Kidney (tissue), 14 donors: ENCODE results near the gene DCAF11. TPM values are rescaled to one million over a fixed set of nuclear protein-coding genes. Genes with fewer than 3 reads are reported as not detected.

Experiments used
- DNase-seq, 5 donors: peaks; one replicate each; pipeline ENCODE4 v3.0.0-alpha.2; 2013 to 2020
- FAIRE-seq: peaks from 2 replicates; lab custom pipeline; 2012; peaks lifted over from hg19 to GRCh38; lab: Jason Lieb, UNC
- H3K27ac ChIP-seq, 2 donors: one replicate each; pipeline ENCODE4 v1.7.0; 2013; ENCODE audit warnings: low read depth in 2 of 2, low read length in 2 of 2, inconsistent platforms in 1 of 2
- H3K27me3 ChIP-seq: one replicate; pipeline ENCODE4 v1.7.1; 2013; ENCODE audit warnings: low read length, inconsistent platforms; ENCODE audit not compliant: control insufficient read depth, insufficient read depth
- H3K36me3 ChIP-seq, 3 donors: one replicate each; pipeline versions ENCODE4 v1.7.0 to v1.7.1; 2013; ENCODE audit warnings: low read length in 3 of 3, control low read depth in 1 of 3, inconsistent platforms in 1 of 3; ENCODE audit not compliant: insufficient read depth in 3 of 3, control insufficient read depth in 2 of 3
- H3K4me1 ChIP-seq, 3 donors: one replicate each; pipeline versions ENCODE4 v1.7.0 to v1.7.1; 2013; ENCODE audit warnings: low read length in 3 of 3, inconsistent platforms in 1 of 3, low read depth in 1 of 3; ENCODE audit not compliant: control insufficient read depth in 2 of 3, insufficient read depth in 2 of 3
- H3K4me3 ChIP-seq, 3 donors: one replicate each; pipeline versions ENCODE4 v1.7.0 to v1.8.1; 2013; ENCODE audit warnings: low read length in 3 of 3, control low read depth in 1 of 3, inconsistent platforms in 1 of 3
- H3K9ac ChIP-seq, 3 donors: one replicate each; pipeline versions ENCODE4 v1.7.0 to v1.7.1; 2013; ENCODE audit warnings: low read length in 3 of 3, control low read depth in 1 of 3, inconsistent platforms in 1 of 3
- H3K9me3 ChIP-seq, 3 donors: one replicate each; pipeline versions ENCODE4 v1.7.0 to v1.7.1; 2013; ENCODE audit warnings: low read length in 3 of 3, control low read depth in 1 of 3, inconsistent platforms in 1 of 3; ENCODE audit not compliant: control insufficient read depth in 2 of 3, insufficient read depth in 1 of 3
- intact Hi-C: fragments of 100-400 bp; cut with DNase I; formaldehyde crosslinking; loops from one replicate; pipeline ENCODE4 v1.11.1; 2022
- polyA plus RNA-seq: library from polyadenylated mRNA; stranded (reverse); fragments of 350-450 nt; fragmentation: Illumina TruSeq; extraction: RNeasy Lipid Tissue Mini Kit (QIAGEN cat#74804); gene quantifications from one replicate; pipeline ENCODE4 v1.2.3, GENCODE V29; 2014; ENCODE audit warnings: low read depth, low replicate concordance; ENCODE audit not compliant: insufficient read depth
- total RNA-seq: library from RNA; stranded (reverse); fragmentation: NEBNext Ultra II Directional; extraction: Animal tissue kit (Norgen Biotek cat#: 25700); gene quantifications from one replicate; pipeline ENCODE4 v1.2.1, GENCODE V29; 2021
- TF ChIP-seq, protein P1 (sequence below): IDR thresholded peaks from 3 replicates; pipeline ENCODE4 v1.5.1; 2012; ENCODE audit warnings: mild to moderate bottlenecking, moderate library complexity, borderline replicate concordance; ENCODE audit not compliant: insufficient read depth; ENCODE audit errors: extremely low read depth
- donor health status: control.
- donor health status: control.
- donor health status: control.
- donor health status: control.
- donor health status: control.
- donor health status: DM: yes; HTN: yes; CAD: no.
- donor health status: Normal renal cell carcinoma (clear cell type).

DCAF11 gene
- total and polyA plus RNA-seq, 2 donors from 2014 or later: 69.4 to 81.1 TPM

DNA sequence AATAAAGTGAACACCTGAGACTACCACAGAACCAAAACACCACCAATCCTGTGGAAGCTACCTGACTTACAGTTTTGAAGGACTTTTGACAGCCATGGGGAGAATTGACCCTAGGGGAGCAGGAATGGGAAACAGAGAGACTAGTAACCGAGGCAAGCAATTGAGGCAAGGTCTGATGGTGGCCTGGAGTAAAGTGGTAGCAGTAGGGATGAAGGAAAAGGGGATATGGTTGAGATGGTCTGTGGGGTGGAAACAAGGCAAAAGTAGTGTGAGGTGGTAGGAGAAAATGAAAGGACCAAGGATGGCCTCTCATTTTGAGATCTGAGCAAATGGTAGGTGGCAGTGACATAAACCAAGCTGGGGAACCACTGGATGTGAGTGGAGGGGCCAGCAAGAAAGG, 42.3 kb downstream of the DCAF11 start:
- FAIRE-seq (no peak), DNase-seq (no peak)
- Histone ChIP-seq H3K9ac (no peak overlapping the region), H3K4me1 (peaks cover 0 to 7% (median 7%) of the 10 kb centered on the region in 3 donors), H3K27ac (no peak overlapping the region), H3K27me3 (no peaks in the 10 kb centered on the region), H3K36me3 (peaks cover 6 to 49% (median 37%) of the 10 kb centered on the region in 3 donors), H3K9me3 (no peaks in the 10 kb centered on the region), H3K4me3 (no peak overlapping the region)
- TF ChIP-seq, protein P1, sequence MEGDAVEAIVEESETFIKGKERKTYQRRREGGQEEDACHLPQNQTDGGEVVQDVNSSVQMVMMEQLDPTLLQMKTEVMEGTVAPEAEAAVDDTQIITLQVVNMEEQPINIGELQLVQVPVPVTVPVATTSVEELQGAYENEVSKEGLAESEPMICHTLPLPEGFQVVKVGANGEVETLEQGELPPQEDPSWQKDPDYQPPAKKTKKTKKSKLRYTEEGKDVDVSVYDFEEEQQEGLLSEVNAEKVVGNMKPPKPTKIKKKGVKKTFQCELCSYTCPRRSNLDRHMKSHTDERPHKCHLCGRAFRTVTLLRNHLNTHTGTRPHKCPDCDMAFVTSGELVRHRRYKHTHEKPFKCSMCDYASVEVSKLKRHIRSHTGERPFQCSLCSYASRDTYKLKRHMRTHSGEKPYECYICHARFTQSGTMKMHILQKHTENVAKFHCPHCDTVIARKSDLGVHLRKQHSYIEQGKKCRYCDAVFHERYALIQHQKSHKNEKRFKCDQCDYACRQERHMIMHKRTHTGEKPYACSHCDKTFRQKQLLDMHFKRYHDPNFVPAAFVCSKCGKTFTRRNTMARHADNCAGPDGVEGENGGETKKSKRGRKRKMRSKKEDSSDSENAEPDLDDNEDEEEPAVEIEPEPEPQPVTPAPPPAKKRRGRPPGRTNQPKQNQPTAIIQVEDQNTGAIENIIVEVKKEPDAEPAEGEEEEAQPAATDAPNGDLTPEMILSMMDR: no peak
- intact Hi-C loops: no loop called here

DNA sequence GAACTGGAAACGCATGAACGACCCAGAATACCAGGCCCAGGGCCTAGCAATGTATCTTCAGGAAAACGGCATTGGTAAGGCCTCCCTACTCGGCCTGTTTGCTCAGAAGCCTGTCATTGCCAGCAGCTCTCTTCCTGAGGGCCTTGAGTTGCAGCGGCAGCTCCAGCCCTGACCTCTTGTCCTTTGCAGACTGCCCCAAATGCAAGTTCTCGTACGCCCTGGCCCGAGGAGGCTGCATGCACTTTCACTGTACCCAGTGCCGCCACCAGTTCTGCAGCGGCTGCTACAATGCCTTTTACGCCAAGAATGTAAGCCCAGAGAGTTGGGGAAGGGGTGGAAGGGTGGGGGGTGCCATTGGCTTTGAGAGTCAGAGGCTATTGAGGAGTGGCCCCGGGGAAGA, 42.8 kb downstream of the DCAF11 start:
- Histone ChIP-seq H3K9ac (no peak overlapping the region), H3K36me3 (peaks cover 6 to 47% (median 35%) of the 10 kb centered on the region in 3 donors), H3K9me3 (no peaks in the 10 kb centered on the region), H3K27me3 (no peaks in the 10 kb centered on the region), H3K27ac (no peak overlapping the region), H3K4me1 (peaks cover 0 to 11% (median 11%) of the 10 kb centered on the region in 3 donors), H3K4me3 (no peak overlapping the region)
- DNase-seq (no peak), FAIRE-seq (no peak)
- intact Hi-C loops: no loop called here
- TF ChIP-seq, protein P1: no peak

DNA sequence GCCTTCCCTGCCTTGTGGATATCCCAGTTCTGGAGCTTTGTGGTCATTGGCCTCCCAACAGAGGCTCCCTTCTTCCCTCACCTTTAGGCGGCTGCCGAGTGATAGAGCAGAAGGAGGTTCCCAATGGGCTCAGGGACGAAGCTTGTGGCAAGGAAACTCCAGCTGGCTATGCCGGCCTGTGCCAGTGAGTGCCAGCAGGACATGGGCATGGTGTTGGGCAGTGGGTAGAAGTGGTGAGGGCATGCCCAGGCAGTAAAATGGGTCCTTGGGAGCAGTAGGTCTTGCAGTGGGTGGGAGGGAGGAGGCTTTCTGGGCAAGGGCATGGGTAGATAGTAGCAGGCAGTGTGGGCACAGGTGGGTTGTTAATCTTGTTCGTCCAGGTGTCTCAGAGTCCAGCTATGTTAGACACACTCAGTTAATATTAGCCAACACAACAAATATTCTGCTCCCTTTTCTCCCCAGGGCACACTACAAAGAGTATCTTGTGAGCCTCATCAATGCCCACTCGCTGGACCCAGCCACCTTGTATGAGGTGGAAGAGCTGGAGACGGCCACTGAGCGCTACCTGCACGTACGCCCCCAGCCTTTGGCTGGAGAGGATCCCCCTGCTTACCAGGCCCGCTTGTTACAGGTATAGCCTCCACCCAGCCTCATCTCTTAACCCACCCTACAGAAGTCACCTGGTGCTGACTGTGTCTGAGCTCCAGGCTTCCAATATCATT, 45.4 kb downstream of the DCAF11 start:
- no peak overlapping the region for H3K9ac ChIP-seq
- peaks cover 0 to 20% (median 11%) of the 10 kb centered on the region in 3 donors for H3K4me1 ChIP-seq
- H3K27me3 ChIP-seq: no peaks in the 10 kb centered on the region
- FAIRE-seq: no peak
- DNase-seq: no peak
- TF ChIP-seq, protein P1: no peak
- no peaks in the 10 kb centered on the region for H3K9me3 ChIP-seq
- H3K4me3 ChIP-seq: no peak overlapping the region
- peak overlapping the region in 1 of 2 donors; percentile 99 for H3K27ac ChIP-seq
- H3K36me3 ChIP-seq: peaks cover 9 to 57% (median 44%) of the 10 kb centered on the region in 3 donors
- intact Hi-C loops: no loop called here
